ENCODE data around the gene DEFB113. TPM values are rescaled to one million over a fixed set of nuclear protein-coding genes. Genes with fewer than 3 reads are reported as not detected.

The DEFB113 gene
- polyA plus RNA-seq, 1 donor from 2014 or later = not detected

GRCh38 chr6:49929340-49929739 is 40.1 kb downstream of the DEFB113 start:
- Histone ChIP-seq H3K4me3 (ENCODE audit: low read length) (no peak overlapping the region), H3K9me3 (ENCODE audit: low read length) (no peaks in the 10 kb centered on the region), H2AFZ (ENCODE audit: low read depth, low read length) (no peak overlapping the region), H3K27me3 (ENCODE audit: insufficient read depth, low read depth, low read length) (no peaks in the 10 kb centered on the region), H3F3A (ENCODE audit: insufficient read depth, low read length, poor library complexity, severe bottlenecking) (no peaks in the 10 kb centered on the region), H3K9me2 (ENCODE audit: insufficient read depth, low read length) (no peaks in the 10 kb centered on the region), H3K36me3 (ENCODE audit: insufficient read depth, low read length) (no peaks in the 10 kb centered on the region), H3K27ac (ENCODE audit: low read length) (no peak overlapping the region), H3K9ac (ENCODE audit: low read length) (no peak overlapping the region), H3K4me2 (ENCODE audit: low read length) (no peak overlapping the region), H3K79me2 (replicated peaks; ENCODE audit: insufficient read depth, low read length) (no peaks in the 10 kb centered on the region), H4K20me1 (ENCODE audit: insufficient read depth) (no peaks in the 10 kb centered on the region)
- TF ChIP-seq EZH2 (IDR thresholded peaks at IDR 0.05; ENCODE audit: borderline replicate concordance, insufficient read depth, low read length, poor library complexity, severe bottlenecking) = no peak
- TF ChIP-seq MXI1 (conservative IDR thresholded peaks at IDR 0.05; ENCODE audit: poor library complexity, severe bottlenecking) = no peak
- TF ChIP-seq REST (IDR thresholded peaks at IDR 0.05; ENCODE audit: borderline replicate concordance) = no peak
- no peak for TF ChIP-seq SMC3 (conservative IDR thresholded peaks at IDR 0.05; ENCODE audit: poor library complexity)
- no peak for TF ChIP-seq POLR2AphosphoS5 (IDR thresholded peaks at IDR 0.05)
- no peak for TF ChIP-seq TAF1 (IDR thresholded peaks at IDR 0.05; ENCODE audit: low read depth)
- no peak for TF ChIP-seq CTCF (IDR thresholded peaks at IDR 0.05; ENCODE audit: poor library complexity, severe bottlenecking)
- no peak for TF ChIP-seq EP300 (conservative IDR thresholded peaks at IDR 0.05; ENCODE audit: poor library complexity, severe bottlenecking)
- no peak for TF ChIP-seq RAD21 (conservative IDR thresholded peaks at IDR 0.05)

DNA sequence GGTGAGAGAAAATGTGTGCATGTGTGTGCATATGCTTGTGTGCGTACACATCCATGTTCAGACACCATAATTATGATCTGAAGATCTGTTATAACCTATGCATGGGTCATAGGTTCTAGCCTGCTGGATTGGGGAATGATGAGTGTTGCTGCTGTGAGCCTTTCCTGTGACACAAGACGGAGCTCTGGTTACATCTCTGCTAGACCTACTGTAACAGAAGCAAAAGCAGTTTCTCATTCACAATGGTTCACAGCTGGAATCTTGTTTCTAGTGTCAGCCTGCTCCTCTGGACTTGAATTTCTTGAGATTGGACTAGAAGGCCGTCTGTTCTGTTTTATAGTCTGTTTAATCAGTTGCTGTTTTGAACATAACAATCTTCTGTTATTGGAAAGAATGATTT is 45.6 kb downstream of the DEFB113 start:
- no peaks in the 10 kb centered on the region for H3F3A ChIP-seq (ENCODE audit: insufficient read depth, low read length, poor library complexity, severe bottlenecking)
- H3K27ac ChIP-seq (ENCODE audit: low read length) = no peak overlapping the region
- no peaks in the 10 kb centered on the region for H3K9me3 ChIP-seq (ENCODE audit: low read length)
- H3K4me3 ChIP-seq (ENCODE audit: low read length) = no peak overlapping the region
- H4K20me1 ChIP-seq (ENCODE audit: insufficient read depth) = no peaks in the 10 kb centered on the region
- H2AFZ ChIP-seq (ENCODE audit: low read depth, low read length) = no peak overlapping the region
- no peak for TF ChIP-seq EP300 (conservative IDR thresholded peaks at IDR 0.05; ENCODE audit: poor library complexity, severe bottlenecking)
- TF ChIP-seq CTCF (IDR thresholded peaks at IDR 0.05; ENCODE audit: poor library complexity, severe bottlenecking) = peak; percentile 35
- peak; percentile 44 for TF ChIP-seq RAD21 (conservative IDR thresholded peaks at IDR 0.05)
- TF ChIP-seq POLR2AphosphoS5 (IDR thresholded peaks at IDR 0.05) = no peak
- no peak for TF ChIP-seq MXI1 (conservative IDR thresholded peaks at IDR 0.05; ENCODE audit: poor library complexity, severe bottlenecking)
- TF ChIP-seq TAF1 (IDR thresholded peaks at IDR 0.05; ENCODE audit: low read depth) = no peak
- TF ChIP-seq SMC3 (conservative IDR thresholded peaks at IDR 0.05; ENCODE audit: poor library complexity) = no peak
- TF ChIP-seq EZH2 (IDR thresholded peaks at IDR 0.05; ENCODE audit: borderline replicate concordance, insufficient read depth, low read length, poor library complexity, severe bottlenecking) = no peak
- no peak for TF ChIP-seq REST (IDR thresholded peaks at IDR 0.05; ENCODE audit: borderline replicate concordance)
- H3K9ac ChIP-seq (ENCODE audit: low read length) = no peak overlapping the region
- no peaks in the 10 kb centered on the region for H3K27me3 ChIP-seq (ENCODE audit: insufficient read depth, low read depth, low read length)
- no peak overlapping the region for H3K4me2 ChIP-seq (ENCODE audit: low read length)
- H3K36me3 ChIP-seq (ENCODE audit: insufficient read depth, low read length) = no peaks in the 10 kb centered on the region
- no peaks in the 10 kb centered on the region for H3K79me2 ChIP-seq (replicated peaks; ENCODE audit: insufficient read depth, low read length)
- H3K9me2 ChIP-seq (ENCODE audit: insufficient read depth, low read length) = no peaks in the 10 kb centered on the region
